CD4-positive, alpha-beta T cell treated with Interleukin-6 at 100 ng/mL for 8 hours (primary cell): ENCODE data around the gene OPN1MW2.
"Not testable (repeated sequence)": the region's sequence is repeated elsewhere in the genome, so short reads cannot be mapped to it uniquely, and the experiment has no call there.

Experiments
- DNase-seq: peaks from one replicate; pipeline ENCODE4 v3.0.0-alpha.2; 2020; ENCODE audit warnings: mixed read lengths, low spot score

The OPN1MW2 gene

GRCh38 chrX:154269245-154269644 is 49.7 kb downstream of the OPN1MW2 start:
- not testable (repeated sequence) for DNase-seq
